ENCODE results near the gene EEF1AKMT4.

DNA sequence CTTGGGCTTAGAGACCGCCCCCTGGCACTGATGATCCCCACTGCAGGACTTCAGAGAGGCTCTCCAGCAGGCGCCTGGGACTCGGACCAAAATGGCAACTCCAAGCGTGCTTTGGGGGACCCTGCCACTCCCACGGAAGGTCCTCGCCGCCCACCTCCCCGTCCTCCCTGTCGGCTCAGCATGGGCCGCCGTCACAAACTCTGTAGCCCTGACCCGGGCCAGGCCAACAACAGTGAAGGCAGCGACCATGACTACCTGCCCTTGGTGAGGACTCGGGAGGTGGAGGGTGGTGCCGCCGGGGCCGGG lies 8.4 kb upstream of the EEF1AKMT4 start:
- TF ChIP-seq POLR2A (IDR thresholded peaks at IDR 0.05; ENCODE audit: low read depth) (no peak), POLR2AphosphoS5 (IDR thresholded peaks at IDR 0.05) (no peak)
- TF ChIP-seq, protein P1, sequence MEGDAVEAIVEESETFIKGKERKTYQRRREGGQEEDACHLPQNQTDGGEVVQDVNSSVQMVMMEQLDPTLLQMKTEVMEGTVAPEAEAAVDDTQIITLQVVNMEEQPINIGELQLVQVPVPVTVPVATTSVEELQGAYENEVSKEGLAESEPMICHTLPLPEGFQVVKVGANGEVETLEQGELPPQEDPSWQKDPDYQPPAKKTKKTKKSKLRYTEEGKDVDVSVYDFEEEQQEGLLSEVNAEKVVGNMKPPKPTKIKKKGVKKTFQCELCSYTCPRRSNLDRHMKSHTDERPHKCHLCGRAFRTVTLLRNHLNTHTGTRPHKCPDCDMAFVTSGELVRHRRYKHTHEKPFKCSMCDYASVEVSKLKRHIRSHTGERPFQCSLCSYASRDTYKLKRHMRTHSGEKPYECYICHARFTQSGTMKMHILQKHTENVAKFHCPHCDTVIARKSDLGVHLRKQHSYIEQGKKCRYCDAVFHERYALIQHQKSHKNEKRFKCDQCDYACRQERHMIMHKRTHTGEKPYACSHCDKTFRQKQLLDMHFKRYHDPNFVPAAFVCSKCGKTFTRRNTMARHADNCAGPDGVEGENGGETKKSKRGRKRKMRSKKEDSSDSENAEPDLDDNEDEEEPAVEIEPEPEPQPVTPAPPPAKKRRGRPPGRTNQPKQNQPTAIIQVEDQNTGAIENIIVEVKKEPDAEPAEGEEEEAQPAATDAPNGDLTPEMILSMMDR (IDR thresholded peaks at IDR 0.05) = no peak
